Measurements from ENCODE around the gene MAFG. TPM values are rescaled to one million over a fixed set of nuclear protein-coding genes. Genes with fewer than 3 reads are reported as not detected.

Gene MAFG
- total and polyA plus RNA-seq, 2 of the 13 experiments (the other 11 are each of a cell fraction or from before 2014, with no cell fraction given): 14.5 to 20.0 TPM

DNA sequence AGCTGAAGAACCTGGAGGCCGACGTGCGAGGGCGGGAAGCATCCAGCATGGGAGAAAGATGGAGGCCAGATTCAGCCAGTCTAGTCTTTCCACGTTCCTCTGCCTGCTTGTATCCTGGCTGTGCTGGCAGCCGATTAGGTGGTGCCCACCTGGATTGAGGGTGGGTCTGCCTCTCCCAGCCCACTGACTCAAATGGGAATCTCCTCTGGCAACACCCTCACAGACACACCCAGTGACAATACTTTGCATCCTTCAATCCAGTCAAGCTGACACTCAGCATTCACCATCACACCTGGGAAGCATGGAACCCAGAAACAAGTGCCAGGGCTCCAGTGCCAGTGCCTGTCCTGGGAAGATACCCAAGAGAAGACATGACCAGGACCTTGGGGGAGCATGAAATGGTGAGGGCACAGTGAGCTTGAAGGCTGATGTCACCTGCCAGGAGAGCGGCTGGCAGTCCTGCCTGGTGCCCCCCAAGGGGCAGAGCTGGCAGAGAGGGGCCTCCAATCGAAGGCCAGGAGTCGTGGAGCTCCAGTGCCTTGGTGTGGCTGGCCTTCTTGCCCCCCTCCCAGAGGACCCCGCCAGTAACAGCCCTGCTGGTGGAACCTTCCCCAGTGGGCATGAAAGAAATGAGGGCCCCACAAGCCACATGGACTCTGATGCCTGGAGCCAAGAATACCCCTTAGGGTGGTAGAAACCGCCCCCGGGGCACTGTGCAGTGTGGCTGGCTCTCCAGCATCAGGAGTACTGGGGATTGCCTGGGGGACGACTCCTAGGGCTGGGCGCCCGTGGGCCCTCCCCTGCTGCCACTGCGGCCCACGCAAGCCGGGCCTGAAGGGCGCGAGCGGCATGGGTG, 26.1 kb downstream of the MAFG start (continued):
- TF ChIP-seq ZNF512 (CRISPR knock-in tag; IDR thresholded peaks at IDR 0.05) (no peak), KMT2A (CRISPR knock-in tag; IDR thresholded peaks at IDR 0.05) (no peak), TEAD3 (CRISPR knock-in tag; optimal IDR thresholded peaks at IDR 0.05; ENCODE audit: borderline replicate concordance) (no peak), SIX4 (CRISPR knock-in tag; IDR thresholded peaks at IDR 0.05) (no peak), SNAI1 (CRISPR knock-in tag; IDR thresholded peaks at IDR 0.05; ENCODE audit: borderline replicate concordance) (no peak), ZNF337 (CRISPR knock-in tag; IDR thresholded peaks at IDR 0.05; ENCODE audit: borderline replicate concordance, low read depth) (no peak), PRPF4 (IDR thresholded peaks at IDR 0.05; ENCODE audit: low read depth, low read length, poor library complexity, severe bottlenecking) (no peak), MTF1 (CRISPR knock-in tag; IDR thresholded peaks at IDR 0.05) (no peak), MLX (CRISPR knock-in tag; IDR thresholded peaks at IDR 0.05) (no peak), EP300 (IDR thresholded peaks at IDR 0.05; ENCODE audit: low read depth in 2 of 2, low read length in 2 of 2) (no peak), EP300 (CRISPR knock-in tag; IDR thresholded peaks at IDR 0.05; ENCODE audit: borderline replicate concordance) (no peak), ZBTB3 (CRISPR knock-in tag; IDR thresholded peaks at IDR 0.05; ENCODE audit: borderline replicate concordance, low read depth) (no peak), YEATS4 (CRISPR knock-in tag; IDR thresholded peaks at IDR 0.05; ENCODE audit: borderline replicate concordance) (no peak)
- TF ChIP-seq, protein P1, sequence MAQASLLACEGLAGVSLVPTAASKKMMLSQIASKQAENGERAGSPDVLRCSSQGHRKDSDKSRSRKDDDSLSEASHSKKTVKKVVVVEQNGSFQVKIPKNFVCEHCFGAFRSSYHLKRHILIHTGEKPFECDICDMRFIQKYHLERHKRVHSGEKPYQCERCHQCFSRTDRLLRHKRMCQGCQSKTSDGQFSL (CRISPR knock-in tag; IDR thresholded peaks at IDR 0.05): no peak
- TF ChIP-seq, protein P2, sequence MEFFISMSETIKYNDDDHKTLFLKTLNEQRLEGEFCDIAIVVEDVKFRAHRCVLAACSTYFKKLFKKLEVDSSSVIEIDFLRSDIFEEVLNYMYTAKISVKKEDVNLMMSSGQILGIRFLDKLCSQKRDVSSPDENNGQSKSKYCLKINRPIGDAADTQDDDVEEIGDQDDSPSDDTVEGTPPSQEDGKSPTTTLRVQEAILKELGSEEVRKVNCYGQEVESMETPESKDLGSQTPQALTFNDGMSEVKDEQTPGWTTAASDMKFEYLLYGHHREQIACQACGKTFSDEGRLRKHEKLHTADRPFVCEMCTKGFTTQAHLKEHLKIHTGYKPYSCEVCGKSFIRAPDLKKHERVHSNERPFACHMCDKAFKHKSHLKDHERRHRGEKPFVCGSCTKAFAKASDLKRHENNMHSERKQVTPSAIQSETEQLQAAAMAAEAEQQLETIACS (CRISPR knock-in tag; IDR thresholded peaks at IDR 0.05): no peak
- TF ChIP-seq, protein P3, sequence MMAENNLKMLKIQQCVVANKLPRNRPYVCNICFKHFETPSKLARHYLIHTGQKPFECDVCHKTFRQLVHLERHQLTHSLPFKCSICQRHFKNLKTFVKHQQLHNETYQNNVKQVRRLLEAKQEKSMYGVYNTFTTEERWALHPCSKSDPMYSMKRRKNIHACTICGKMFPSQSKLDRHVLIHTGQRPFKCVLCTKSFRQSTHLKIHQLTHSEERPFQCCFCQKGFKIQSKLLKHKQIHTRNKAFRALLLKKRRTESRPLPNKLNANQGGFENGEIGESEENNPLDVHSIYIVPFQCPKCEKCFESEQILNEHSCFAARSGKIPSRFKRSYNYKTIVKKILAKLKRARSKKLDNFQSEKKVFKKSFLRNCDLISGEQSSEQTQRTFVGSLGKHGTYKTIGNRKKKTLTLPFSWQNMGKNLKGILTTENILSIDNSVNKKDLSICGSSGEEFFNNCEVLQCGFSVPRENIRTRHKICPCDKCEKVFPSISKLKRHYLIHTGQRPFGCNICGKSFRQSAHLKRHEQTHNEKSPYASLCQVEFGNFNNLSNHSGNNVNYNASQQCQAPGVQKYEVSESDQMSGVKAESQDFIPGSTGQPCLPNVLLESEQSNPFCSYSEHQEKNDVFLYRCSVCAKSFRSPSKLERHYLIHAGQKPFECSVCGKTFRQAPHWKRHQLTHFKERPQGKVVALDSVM (CRISPR knock-in tag; IDR thresholded peaks at IDR 0.05): no peak; the same call in 1 of the 2 replicates
- TF ChIP-seq, protein P4, sequence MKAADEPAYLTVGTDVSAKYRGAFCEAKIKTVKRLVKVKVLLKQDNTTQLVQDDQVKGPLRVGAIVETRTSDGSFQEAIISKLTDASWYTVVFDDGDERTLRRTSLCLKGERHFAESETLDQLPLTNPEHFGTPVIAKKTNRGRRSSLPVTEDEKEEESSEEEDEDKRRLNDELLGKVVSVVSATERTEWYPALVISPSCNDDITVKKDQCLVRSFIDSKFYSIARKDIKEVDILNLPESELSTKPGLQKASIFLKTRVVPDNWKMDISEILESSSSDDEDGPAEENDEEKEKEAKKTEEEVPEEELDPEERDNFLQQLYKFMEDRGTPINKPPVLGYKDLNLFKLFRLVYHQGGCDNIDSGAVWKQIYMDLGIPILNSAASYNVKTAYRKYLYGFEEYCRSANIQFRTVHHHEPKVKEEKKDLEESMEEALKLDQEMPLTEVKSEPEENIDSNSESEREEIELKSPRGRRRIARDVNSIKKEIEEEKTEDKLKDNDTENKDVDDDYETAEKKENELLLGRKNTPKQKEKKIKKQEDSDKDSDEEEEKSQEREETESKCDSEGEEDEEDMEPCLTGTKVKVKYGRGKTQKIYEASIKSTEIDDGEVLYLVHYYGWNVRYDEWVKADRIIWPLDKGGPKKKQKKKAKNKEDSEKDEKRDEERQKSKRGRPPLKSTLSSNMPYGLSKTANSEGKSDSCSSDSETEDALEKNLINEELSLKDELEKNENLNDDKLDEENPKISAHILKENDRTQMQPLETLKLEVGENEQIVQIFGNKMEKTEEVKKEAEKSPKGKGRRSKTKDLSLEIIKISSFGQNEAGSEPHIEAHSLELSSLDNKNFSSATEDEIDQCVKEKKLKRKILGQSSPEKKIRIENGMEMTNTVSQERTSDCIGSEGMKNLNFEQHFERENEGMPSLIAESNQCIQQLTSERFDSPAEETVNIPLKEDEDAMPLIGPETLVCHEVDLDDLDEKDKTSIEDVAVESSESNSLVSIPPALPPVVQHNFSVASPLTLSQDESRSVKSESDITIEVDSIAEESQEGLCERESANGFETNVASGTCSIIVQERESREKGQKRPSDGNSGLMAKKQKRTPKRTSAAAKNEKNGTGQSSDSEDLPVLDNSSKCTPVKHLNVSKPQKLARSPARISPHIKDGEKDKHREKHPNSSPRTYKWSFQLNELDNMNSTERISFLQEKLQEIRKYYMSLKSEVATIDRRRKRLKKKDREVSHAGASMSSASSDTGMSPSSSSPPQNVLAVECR (CRISPR knock-in tag; IDR thresholded peaks at IDR 0.05; ENCODE audit: borderline replicate concordance): no peak

Data from HepG2 (cell line).